Mucosa of descending colon (tissue), 3 donors: ENCODE measurements around the gene BAIAP2L1. TPM values are rescaled to one million over a fixed set of nuclear protein-coding genes. Genes with fewer than 3 reads are reported as not detected.

ENCODE experiments used
- ATAC-seq: fragments of 200-7000 bp; cut with Tn5 transposase; one replicate; pipeline ENCODE4 v1.9.1; 2020; ENCODE audit warnings: mild to moderate bottlenecking, moderate library complexity
- DNase-seq, 3 donors: peaks; one replicate each; pipeline ENCODE4 v3.0.0-alpha.2; 2020
- H3K36me3 ChIP-seq: fragments of 200-600 bp; one replicate; pipeline ENCODE4 v1.8.0; 2021; ENCODE audit warnings: low read depth, mild to moderate bottlenecking
- H3K4me1 ChIP-seq: fragments of 200-600 bp; one replicate; pipeline ENCODE4 v1.8.0; 2021; ENCODE audit warnings: low read depth, mild to moderate bottlenecking
- H3K4me3 ChIP-seq: fragments of 200-600 bp; one replicate; pipeline ENCODE4 v1.8.0; 2021; ENCODE audit warnings: mild to moderate bottlenecking
- H3K9me3 ChIP-seq: fragments of 200-600 bp; one replicate; pipeline ENCODE4 v1.8.0; 2021; ENCODE audit warnings: mild to moderate bottlenecking
- CTCF ChIP-seq: fragments of 200-600 bp; IDR thresholded peaks from one replicate; pipeline ENCODE4 v1.8.0; 2022; ENCODE audit warnings: antibody characterized with exemption, mild to moderate bottlenecking
- intact Hi-C, 2 donors: fragments of 100-400 bp; cut with DNase I in 1 of 2; cut with micrococcal nuclease in 1 of 2; formaldehyde crosslinking; loops; one replicate each; pipeline versions ENCODE4 v1.11.0 to v1.11.1; 2022; cut with DNase I, micrococcal nuclease
- total RNA-seq, 3 donors: library from RNA; stranded (reverse); fragmentation: NEBNext Ultra II Directional in 2 of 3; extraction: Animal tissue kit (Norgen Biotek cat#: 25700) in 2 of 3; gene quantifications; one replicate each; pipeline versions ENCODE4 v1.2.1 to v1.2.4, GENCODE V29; 2021 to 2023
- donor health status: DM: no; HTN: no; CAD: no; lungs with moderate emphysema.
- donor health status: DM: no; HTN: no; CAD: no.
- donor health status: DM: no; HTN: yes; CAD: no.

Gene BAIAP2L1
- total RNA-seq, 3 donors from 2014 or later: 39.9 to 78.0 (median 65.4) TPM

DNA sequence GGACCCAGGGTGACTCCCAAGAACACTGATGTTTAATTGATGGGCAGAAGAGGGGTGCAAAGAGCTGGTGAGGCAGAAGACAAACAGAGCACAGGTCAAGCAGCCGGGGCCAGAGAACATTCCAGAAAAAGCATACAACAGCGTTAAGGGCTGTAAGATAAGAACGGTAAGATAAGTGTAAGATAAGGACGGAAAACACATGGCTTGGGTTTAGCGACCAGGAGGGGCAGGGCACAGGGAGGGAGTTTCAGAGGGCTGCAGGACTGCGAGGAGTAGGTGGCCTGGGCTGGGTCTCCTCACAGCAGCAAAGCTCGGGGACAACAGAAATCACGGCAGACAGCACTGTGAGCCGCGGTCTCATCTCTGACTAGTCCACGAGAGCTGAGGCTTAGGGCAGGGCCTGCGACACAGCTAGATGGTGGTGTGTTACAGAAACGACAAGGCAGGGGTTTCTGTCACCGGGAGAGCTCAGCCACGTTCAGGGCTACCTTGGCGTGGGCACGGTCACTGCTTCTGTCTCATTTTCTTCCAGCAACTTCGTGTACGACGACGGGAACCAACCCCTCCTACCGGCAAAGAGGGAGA, 94.8 kb downstream of the BAIAP2L1 start:
- intact Hi-C loops: no loop called here
- H3K9me3 ChIP-seq: no peaks in the 10 kb centered on the region
- no peaks in the 10 kb centered on the region for H3K4me1 ChIP-seq
- DNase-seq: peak in 1 of 3 donors; percentile 42
- ATAC-seq: no peak
- H3K36me3 ChIP-seq: peaks cover 5% of the 10 kb centered on the region
- no peak for TF ChIP-seq CTCF
- no peak overlapping the region for H3K4me3 ChIP-seq

DNA sequence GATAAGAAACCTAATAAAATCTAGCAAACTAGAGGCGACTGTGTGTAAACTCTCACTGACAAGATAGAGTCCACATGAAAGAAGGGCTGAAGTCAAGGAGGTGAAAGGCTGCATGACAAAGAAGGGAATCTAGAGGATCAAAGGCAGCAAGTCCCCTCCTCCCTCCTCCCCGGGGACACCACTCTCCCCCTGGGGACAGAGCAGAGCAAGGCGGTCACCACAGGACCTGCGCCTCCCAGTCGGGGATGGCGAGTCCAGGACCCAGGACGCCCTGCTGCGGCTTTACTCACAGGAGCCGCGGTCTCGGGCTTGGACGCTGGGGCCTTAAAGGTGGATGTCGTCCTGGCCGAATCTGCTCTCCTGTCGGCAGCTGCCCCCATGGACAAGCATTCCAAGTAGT, 97.0 kb downstream of the BAIAP2L1 start:
- no peaks in the 10 kb centered on the region for H3K9me3 ChIP-seq
- ATAC-seq (no peak), DNase-seq (peak in 1 of 3 donors; percentile 24)
- peaks cover 5% of the 10 kb centered on the region for H3K36me3 ChIP-seq
- no peak overlapping the region for H3K4me3 ChIP-seq
- H3K4me1 ChIP-seq: no peaks in the 10 kb centered on the region
- no peak for TF ChIP-seq CTCF
- intact Hi-C loops: no loop called here

DNA sequence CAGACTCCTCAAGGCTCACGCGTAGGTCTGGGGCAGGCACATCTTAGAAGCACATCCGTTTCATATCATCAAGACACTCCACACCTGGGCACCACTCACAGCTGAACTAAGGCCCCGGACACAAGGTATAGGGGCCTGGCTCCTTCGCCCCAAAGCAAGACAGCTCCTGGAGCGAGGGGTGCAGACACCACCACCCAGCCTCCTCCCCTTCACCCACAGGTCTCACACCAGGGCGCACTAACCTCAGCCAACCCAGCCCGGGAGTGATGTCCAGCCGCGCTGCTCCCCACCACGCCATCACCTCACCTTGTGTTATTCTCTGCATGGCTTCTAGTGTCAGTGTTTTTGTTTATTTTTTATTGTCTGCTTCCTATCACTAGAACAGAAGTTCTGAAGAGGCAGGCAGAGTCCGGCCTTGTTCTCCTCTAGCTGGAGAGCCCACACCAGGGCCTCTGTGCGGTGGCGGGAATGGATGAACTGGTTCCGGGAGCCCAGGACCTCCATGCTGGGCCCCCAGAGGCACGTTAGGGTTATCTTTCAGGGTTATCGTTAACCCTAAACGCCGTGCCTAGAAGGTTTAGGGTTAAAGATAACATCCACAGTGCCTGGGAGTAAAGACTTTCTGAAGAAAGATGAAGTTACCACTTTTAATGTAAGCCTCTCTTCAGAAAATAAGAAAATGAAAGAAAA, 97.6 kb downstream of the BAIAP2L1 start:
- intact Hi-C loops: no loop called here
- Histone ChIP-seq H3K36me3 (peaks cover 5% of the 10 kb centered on the region), H3K4me3 (no peak overlapping the region), H3K9me3 (no peaks in the 10 kb centered on the region), H3K4me1 (no peaks in the 10 kb centered on the region)
- ATAC-seq: no peak
- no peak for TF ChIP-seq CTCF
- peak in 1 of 3 donors; percentile 13 for DNase-seq

GRCh38 chr7:98301693-98302470, 99.0 kb downstream of the BAIAP2L1 start:
- H3K4me3 ChIP-seq: no peak overlapping the region
- no peaks in the 10 kb centered on the region for H3K36me3 ChIP-seq
- no peak for DNase-seq
- H3K4me1 ChIP-seq: no peaks in the 10 kb centered on the region
- intact Hi-C loops: no loop called here
- H3K9me3 ChIP-seq: no peaks in the 10 kb centered on the region
- no peak for ATAC-seq
- TF ChIP-seq CTCF: no peak

GRCh38 chr7:98300595-98301372, 100.1 kb downstream of the BAIAP2L1 start:
- H3K4me1 ChIP-seq: no peaks in the 10 kb centered on the region
- no peak for TF ChIP-seq CTCF
- no peak overlapping the region for H3K4me3 ChIP-seq
- H3K9me3 ChIP-seq: no peaks in the 10 kb centered on the region
- H3K36me3 ChIP-seq: no peaks in the 10 kb centered on the region
- DNase-seq: no peak
- no peak for ATAC-seq
- intact Hi-C loops: no loop called here
